ENCODE measurements around the gene EWSR1. TPM values are rescaled to one million over a fixed set of nuclear protein-coding genes. Genes with fewer than 3 reads are reported as not detected.
"Not testable (repeated sequence)": the region's sequence is repeated elsewhere in the genome, so short reads cannot be mapped to it uniquely, and the experiment has no call there.

The EWSR1 gene
- total RNA-seq, 1 donor from 2014 or later, result 211 TPM

GRCh38 chr22:29344137-29344536 is 76.1 kb downstream of the EWSR1 start:
- H3K4me3 ChIP-seq (ENCODE audit: low read depth, low read length), result no peak overlapping the region
- peak; percentile 76 for DNase-seq (ENCODE audit: low read depth)
- no peak for TF ChIP-seq CTCF (conservative IDR thresholded peaks at IDR 0.05; ENCODE audit: low read depth, low read length)

DNA sequence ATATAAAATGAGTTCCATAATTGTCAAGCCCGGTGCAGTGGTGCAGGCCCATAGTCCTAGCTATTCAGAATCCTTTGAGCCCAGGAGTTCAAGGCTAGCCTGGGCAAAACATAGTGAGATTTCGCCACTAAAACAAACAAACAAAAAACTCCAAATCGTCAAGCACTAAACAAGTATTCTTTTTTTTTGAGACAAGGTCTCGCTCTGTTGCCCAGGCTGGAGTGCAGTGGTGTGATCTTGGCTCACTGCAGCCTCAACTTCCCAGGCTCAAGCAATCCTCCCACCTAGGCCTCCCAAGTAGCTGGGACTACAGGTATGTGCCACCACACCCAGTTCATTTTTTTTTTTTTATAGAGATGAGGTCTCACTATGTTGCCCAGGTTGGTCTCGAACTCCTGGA is 76.8 kb downstream of the EWSR1 start:
- not testable (repeated sequence) for H3K4me3 ChIP-seq (ENCODE audit: low read depth, low read length); DNase-seq (ENCODE audit: low read depth)

DNA sequence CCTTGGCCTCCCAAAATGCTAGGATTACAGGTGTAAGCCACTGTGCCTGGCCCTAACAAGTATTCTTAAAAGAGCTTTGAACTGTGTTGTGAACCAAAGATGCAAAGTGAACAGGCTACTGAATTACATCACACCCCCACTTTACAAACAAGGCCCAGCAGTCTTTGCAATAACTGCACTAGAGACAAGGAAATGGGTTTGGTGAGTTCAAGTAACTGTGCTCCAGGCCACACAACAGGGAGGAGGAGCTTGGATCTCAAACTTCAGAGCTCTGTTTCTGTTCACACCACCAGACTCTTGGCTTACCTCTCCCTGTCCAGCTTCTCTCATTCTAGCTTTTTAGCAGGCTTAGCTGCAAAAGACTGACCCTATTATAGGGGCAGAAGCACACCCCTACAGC is 77.9 kb downstream of the EWSR1 start:
- TF ChIP-seq CTCF (conservative IDR thresholded peaks at IDR 0.05; ENCODE audit: low read depth, low read length), result no peak
- no peak for DNase-seq (ENCODE audit: low read depth)
- no peak overlapping the region for H3K4me3 ChIP-seq (ENCODE audit: low read depth, low read length)

GRCh38 chr22:29346659-29347058 is 78.6 kb downstream of the EWSR1 start:
- no peak overlapping the region for H3K4me3 ChIP-seq (ENCODE audit: low read depth, low read length)
- no peak for TF ChIP-seq CTCF (conservative IDR thresholded peaks at IDR 0.05; ENCODE audit: low read depth, low read length)
- DNase-seq (ENCODE audit: low read depth), result no peak

- no peak overlapping the region for H3K4me3 ChIP-seq (ENCODE audit: low read depth, low read length)
- TF ChIP-seq CTCF (conservative IDR thresholded peaks at IDR 0.05; ENCODE audit: low read depth, low read length), result no peak
- no peak for DNase-seq (ENCODE audit: low read depth)
Measured at GRCh38 chr22:29348041-29348440, 80.0 kb downstream of the EWSR1 start.

DNA sequence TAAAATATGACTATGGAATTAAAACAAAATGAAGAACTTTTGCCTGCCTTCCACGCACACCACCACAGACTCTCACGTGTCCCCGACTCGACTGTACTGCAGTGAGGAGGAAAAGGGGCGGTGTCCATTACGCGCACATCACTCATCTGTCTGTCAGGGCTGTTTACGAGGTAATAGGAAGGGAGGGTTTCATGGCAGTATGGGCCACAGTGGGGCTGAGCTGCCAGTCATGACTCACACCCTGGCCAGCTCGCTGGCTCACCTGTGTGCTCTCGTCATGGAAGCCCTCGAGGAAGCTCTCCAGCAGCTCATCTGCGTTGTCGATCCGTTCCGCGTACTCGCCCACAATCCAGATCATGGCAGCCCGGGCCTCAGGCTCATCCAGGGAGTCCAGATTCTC is 80.9 kb downstream of the EWSR1 start:
- TF ChIP-seq CTCF (conservative IDR thresholded peaks at IDR 0.05; ENCODE audit: low read depth, low read length), result no peak
- DNase-seq (ENCODE audit: low read depth), result no peak

More for the DNA sequence above, 80.9 kb downstream of the EWSR1 start:
- H3K4me3 ChIP-seq (ENCODE audit: low read depth, low read length), result no peak overlapping the region

Other genes starting within 250 kb of the EWSR1 start
- not detected in 2 replicates for gene C22orf31, start 206.4 kb upstream of the EWSR1 start, total RNA-seq
- gene KREMEN1, start 195.2 kb upstream of the EWSR1 start, total RNA-seq, result 4.8 and 10.8 TPM in 2 replicates
- gene EMID1, start 62.4 kb upstream of the EWSR1 start, total RNA-seq, result 0.17 and 0.22 TPM in 2 replicates
- gene RHBDD3, start 287 bp upstream of the EWSR1 start, total RNA-seq, result 28.2 and 36.0 TPM in 2 replicates
- 31.4 and 34.9 TPM in 2 replicates for gene GAS2L1, start 38.4 kb downstream of the EWSR1 start, total RNA-seq
- gene RASL10A, start 47.4 kb downstream of the EWSR1 start, total RNA-seq, result 0.12 TPM in 1 of 2 replicates, not detected in the other
- 50.3 and 79.7 TPM in 2 replicates for gene AP1B1, start 120.3 kb downstream of the EWSR1 start, total RNA-seq
- gene RFPL1, start 170.3 kb downstream of the EWSR1 start, total RNA-seq, result not detected in 2 replicates
- gene NEFH, start 211.9 kb downstream of the EWSR1 start, total RNA-seq, result 2.3 and 3.4 TPM in 2 replicates